COLO829 (cell line): ENCODE results near the gene ESPN.
"Not testable (repeated sequence)": the region's sequence is repeated elsewhere in the genome, so short reads cannot be mapped to it uniquely, and the experiment has no call there.

ENCODE experiments used
- DNase-seq: peaks from one replicate; pipeline ENCODE4 v3.0.0; 2012; ENCODE audit warnings: low spot score

ESPN gene

DNA sequence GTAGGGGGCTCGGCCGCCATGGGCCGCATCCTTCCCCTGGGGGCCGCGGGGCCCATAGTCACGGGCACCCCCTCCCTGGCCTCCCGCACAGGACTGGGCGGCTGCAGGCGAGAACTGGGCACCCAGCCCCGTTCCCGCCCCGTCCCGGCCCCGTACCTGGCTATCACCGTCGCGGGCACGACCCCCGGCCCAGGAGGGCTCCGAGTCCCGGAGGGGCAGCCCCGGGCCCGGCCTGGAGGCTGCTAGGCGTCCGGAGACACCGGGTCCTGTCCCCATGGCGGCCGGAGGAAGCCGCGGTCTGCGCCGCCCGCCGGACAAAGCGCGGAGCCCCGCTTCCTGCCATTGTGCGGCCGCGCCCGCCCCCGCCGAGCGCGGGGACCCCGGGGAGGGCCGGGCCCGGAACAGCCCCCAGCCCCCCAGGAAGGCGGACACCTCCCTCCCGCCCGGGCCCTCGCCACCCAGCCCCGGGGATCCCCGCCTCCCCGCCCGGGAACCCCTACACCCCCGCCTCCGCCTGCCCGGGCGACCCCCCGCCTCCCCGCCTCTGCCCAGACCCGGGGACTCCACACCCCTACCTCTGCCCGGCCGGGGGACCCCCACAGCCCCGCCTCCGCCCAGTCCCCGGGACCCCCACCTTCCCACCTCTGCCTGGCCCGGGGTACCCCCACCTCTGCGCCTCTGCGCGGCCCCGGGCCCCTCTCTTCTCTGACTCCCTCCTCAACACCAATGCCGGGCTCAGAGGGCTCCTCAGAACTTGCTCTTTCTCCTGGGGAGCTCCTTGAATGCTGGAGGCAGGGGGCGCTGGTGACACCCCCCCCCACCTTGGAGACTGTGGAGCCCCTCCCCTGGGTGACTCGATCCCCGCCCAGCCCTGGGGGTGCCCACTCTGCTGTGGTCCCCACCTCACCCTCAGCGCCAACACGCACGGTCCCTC is 60.9 kb downstream of the ESPN start:
- DNase-seq, result no peak

DNA sequence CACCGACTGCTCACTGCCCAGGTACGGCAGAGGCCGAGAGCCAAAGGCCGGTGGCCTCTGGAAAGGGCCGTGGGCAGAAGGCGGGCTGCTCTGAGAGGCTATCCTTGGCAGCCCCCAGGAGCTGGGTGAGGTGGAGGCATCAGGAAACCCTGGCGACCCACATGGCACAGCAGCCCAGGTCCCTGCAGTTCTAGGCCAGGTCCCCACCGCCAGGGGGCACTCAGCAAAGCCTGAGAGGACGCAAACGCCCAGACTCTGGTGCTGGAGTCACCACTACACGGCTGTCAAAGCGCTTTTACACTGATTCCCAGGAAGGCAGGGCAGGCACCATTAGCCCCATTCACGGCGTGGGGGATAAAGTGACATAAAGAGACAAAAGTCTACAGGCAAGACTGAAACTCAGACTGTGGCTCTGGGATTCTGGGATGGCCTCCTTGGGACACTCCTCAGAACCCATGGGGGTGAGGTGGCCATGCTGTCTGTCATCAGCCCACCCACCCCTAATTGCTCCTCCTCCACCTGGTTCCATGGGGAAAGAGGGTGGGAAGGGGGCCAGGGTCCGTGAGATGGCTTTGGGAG is 61.9 kb downstream of the ESPN start:
- DNase-seq, result peak; percentile 81

DNA sequence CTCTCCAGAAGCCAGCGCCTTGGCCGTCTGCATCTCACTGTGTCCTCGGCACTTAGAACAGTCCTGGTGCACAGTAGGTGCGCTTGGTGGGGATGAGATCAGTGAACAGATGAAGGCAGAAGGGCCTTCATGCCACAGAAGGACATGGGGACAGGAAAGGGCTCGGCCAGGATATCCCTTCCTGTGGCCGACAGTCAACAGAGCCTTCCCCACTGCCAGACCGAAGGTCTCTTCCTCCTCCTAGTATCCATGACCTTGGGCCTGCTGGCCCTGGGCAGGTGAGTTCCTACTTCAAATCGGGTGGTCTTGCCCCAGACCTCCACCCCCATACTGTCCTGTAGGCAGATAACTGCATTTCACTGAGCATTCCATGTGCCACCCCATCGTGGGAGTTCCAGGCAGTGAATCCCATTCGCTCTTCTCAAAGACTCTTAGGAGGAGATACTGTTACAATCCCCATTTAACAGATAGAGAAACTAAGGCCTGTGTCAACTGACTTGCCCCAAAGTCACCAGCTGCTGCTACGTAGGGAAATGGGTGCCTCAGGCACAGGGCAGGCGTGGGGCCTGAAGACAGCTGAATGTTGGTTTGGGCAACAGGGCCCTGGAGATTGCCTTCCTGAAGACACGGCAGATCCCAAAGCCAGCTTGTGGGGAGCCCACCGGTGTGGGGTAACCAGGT is 63.4 kb downstream of the ESPN start:
- no peak for DNase-seq

DNA sequence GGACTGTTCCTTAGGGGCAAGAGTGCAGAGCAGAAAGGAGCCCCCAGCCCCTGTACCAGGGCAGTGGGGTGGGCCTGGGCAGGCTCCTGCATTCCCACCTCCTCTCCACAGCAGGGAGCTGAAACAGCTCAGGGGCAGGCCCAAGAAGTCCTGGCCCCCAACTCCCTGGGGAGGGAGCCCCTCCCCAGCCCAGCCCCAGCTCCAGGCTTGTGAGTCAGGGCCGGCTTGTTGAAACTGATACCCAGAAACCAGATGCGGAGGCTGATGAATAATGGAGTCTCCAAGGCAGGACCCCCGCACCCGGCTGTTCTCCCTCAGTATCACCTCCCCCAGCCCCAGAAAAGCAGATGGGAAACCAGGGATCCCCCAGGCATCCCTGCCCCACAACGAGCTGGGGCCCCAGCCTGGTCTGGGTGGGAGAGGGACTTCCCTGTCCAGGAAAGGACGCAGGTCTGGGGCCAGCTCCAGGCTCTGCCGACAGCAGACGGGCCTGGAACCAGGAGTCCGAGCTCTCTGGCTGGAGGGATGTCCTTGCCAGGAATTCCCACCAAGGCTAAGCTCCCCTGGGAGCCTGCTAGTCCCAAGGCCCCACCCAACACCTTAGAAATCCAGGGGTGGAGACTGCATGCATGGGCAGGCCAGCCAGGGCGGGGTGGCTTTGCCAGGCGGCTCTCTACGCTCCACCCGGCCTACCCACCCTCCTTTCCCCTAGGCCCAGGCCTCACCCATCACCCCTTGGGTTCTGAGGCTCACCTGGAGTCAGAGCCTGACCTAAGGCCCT is 64.2 kb downstream of the ESPN start:
- DNase-seq, result no peak

DNA sequence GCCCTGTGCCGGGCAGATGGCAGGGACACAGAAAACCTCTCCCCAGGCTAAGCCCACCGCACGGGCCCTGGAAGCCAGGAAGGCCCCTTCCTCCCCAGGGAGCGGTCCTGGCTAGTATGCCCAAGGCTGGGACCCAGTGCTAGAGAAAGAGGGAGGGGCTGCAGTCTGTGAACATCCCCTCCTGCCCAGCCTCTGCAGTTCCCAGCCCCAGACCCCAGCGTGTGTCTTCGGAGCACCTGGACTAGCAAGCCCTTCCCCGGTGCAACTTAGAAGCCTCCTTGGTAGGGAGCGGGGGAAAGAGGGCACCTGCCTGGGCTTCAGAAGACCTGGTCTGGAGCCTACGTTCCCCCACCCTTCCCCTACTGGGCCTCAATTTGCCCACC is 64.8 kb downstream of the ESPN start:
- no peak for DNase-seq

DNA sequence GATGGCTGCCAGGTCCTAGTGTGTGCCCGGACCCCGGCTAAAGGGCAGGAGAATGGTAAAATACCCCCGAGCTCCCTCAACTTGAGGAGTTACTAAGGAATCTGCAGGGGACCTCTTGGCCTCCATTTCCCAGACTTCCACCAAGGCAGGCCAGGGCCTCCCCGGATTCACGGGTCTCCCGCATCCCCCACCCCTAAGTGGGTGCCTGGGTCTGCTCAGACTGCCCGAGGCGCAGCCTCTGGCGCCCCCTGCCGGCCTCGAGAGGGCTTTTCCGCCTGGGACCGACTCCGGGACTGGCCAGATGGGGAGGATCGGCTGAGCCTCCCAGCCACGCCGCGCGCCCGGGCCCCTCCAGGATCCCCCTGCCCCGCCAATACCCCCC is 65.2 kb downstream of the ESPN start:
- DNase-seq, result peak; percentile 70

DNA sequence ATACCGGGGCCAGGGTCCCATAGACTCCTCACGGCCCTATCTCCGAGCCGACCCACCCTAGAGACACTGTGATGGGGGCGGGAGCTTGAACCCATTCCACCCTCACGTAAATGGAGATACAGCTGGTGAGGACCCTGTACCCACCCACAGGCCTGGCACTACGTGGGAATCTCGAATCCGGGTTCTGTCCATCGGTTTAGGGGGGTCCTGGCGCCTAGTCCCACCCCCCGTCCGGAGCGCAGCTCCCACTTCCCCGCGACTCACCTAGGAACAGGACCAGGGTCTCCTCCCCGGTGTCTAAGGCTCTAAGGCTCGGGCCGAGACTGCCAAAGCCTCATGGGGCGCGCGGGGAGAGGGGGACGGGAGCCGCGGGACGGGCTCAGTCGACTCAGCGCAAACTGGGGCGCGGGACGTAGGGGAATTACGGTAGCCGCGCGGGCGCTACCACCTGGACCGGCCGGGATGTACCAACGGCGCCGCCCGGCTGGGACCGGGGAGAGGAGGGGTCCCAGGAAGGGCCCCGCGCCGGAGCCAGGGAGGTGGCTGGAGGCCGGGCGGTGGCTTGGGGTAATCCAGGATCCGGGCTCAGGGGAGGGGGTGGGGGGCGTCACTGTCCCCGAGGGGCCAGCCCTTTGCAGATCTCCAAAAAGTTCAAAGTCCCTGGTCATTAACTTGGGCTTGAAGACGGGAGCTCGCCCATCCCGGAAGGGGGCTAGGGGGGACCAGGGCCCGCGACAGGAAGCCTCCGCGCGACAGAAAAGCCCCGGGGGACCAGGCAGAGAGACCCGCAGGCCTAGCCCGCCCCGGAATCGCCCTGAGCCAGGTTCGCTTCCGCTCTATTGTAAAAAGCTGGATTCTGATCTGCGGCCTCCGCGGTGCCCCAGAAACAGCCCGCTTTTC is 65.9 kb downstream of the ESPN start:
- peak; percentile 40 for DNase-seq

DNA sequence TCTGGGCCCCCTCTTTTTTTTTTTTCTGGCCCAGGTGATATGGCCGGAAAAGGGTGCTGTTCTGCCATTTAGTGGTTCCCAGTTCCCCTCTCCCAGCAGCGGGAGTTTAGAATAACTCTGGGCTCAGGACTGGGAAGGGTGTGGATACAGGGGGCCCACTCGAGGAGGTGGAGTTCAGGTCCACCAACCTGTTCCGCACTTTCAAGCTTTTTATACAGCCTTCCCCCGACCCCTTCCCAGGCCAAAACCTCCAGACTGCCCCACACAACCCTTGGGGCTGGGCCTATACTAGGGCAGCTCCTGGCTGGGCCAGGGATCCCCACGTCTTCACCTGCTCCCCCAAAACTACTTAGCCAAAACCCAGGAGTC is 66.5 kb downstream of the ESPN start:
- no peak for DNase-seq

DNA sequence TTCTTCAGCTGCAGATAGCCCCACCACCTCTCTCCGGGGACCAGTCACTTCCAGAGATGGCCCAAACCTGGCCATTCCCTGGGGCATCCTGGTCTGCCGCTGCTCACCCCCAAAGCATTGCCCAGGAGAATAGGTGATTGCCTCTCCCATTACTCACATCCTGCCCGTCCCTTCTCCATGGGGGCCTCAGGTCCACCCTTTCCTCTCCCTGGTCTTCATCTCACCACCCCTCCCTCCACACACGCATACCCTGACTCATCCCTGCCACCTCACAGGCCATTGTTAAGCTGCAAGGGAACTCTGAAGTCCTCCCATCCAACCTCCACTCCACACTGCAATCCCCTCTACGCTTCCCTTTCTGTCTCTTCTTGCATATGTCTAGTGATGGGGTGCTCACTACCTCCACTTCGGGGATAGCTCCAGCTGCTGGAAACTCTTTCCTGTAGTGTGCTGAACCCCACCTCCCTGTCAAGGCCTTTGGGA is 66.9 kb downstream of the ESPN start, which contains the start of gene PLEKHG5:
Gene PLEKHG5, minus strand, starts transcription at position 188 of the 483 bp plus-strand sequence. CDS start 14,096 bp downstream, outside the sequence.
- no peak for DNase-seq

DNA sequence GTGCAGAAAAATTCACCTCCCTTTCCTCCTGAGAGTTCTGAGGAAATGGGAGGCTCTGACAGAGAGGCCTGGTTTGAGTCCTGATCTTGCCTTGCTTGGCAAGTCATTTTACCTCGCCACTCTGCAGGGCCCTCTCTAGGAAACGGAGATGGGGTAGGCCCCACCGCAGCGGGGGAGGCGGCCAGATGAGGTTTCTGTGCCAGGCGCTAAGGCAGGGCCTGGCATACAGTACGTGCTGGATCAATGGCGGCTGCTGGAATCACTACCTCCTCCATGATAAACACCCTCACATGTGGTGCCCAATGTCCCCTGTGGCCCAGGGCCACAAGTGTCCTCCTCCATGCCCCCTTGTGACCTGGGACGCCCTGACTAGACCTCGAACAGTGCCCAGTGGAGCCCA is 67.4 kb downstream of the ESPN start:
- no peak for DNase-seq

DNA sequence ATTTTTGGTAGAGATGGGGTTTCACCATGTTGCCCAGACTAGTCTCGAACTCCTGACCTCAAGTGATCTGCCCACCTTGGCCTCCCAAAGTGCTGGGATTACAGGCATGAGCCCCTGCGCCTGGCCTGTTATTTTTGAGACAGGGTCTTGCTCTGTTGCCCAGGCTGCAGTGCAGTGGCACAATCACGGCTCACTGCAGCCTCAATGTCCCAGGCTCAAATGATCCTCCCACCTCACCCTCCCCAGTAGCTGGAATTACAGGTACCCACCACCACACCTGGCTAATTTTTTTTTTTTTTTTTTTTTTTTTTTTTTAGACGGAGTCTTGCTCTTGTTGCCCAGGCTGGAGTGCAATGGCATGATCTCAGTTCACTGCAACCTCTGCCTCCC is 69.3 kb downstream of the ESPN start:
- DNase-seq, result not testable (repeated sequence)

DNA sequence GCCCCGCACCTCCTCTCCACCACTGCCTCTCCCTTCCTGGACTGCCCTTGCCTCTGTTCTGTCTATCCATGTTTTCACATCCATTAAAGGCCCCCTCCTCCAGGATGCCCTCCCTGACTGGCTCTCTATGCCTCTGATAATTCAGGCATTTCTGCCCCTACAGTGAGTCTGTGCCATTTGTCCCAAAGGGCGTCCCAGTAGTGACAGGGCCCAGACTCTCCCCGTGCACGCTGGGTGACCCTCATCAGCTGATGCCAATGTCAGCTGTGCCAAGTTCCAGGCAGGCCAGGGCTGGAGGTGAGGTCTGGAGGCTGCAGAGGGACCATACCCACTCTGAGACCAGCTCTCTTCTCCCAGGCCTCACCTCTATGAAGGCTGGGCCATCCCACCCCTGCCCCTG is 70.1 kb downstream of the ESPN start:
- no peak for DNase-seq

DNA sequence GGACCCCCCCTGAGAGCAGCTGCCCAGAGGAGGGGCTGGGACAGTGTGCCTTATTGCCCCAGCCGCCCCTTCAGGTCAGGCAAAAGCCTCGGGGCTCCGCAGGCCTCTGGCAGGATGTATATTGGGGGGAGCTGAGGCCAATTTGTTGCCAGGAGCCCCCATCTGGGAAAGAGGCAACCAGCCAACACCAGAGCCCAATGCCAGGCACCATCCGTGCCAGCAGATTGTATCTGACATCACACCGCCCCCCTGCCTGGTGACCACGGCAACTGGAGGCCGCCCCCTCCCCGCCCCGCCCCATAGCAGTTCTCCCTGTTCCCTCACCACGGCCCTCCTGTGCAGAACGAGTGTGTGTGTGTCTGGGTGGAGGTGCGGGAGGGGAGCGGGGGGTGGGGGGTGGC is 70.5 kb downstream of the ESPN start:
- DNase-seq, result no peak

DNA sequence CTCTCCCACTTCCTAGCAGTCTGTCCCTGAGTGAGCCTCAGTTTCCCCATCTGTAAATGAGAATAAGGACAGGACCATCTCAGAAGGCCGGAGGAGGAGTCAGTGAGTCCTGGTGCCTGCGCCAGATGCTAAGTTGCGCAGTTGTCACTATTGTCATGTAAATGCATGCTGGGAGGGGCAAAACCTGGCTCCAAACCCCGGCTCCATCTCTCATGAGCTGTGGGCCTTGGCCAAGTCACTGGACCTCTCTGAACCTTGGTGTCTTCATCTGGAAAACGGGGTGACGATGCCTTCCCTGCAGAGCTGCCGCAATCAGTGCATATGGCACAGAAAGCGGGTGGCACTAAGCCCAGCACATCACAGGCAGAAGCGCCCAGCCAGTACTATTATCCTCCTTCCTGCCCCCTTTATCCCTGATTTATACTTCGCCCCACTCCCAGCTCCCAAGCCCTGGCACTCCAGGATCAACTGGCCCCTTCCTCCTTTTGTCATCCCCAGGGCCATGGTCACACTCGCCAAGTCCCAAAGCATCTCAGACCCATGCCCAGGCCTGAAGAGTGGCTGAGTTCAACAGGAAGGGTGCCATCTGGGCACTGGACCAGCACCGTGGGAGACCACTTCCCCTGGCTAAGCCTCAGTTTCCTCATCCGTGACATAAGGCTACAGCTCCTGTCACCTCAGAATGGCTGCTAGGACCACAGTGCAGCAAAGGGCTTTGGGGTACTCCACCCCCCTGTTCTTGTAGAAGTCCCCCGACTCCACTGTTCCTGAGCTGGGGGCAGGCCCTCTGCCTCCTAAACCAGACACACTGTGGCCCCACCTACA is 71.2 kb downstream of the ESPN start:
- DNase-seq, result no peak

DNA sequence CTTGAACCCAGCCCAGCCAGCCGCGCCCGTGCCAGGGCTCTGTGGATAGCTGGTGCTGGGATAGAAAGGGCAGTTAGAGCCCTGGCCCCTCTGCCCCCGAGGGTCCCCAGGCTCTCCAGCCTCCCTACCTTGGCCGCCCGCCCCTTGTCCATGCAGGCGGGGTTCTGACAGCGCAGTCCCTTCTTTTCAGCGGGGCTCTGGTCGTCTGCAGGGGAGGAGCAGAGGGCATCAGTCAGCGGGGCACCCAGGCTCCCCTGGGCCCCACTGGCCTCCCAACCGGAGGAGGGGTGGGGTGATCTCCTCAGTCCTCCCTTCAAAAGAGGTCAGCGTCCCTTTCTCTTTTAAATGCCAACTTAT is 71.8 kb downstream of the ESPN start:
- no peak for DNase-seq

DNA sequence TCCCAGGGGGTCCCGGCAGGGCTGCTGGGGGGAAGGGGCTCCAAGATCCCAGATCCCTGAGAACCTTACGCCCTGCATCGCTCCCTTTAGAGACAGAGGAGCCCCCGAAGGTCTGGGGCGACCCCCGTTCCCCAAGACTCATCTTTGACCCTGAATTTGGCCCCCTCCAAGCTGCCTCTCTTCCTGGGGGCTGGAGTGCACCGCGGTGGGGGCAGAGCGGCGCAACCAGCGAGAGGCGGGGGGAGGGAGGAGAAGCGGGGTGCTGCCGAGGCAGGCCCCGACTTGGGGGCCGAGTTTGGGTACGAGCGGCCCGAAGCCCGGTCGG is 72.3 kb downstream of the ESPN start:
- no peak for DNase-seq

DNA sequence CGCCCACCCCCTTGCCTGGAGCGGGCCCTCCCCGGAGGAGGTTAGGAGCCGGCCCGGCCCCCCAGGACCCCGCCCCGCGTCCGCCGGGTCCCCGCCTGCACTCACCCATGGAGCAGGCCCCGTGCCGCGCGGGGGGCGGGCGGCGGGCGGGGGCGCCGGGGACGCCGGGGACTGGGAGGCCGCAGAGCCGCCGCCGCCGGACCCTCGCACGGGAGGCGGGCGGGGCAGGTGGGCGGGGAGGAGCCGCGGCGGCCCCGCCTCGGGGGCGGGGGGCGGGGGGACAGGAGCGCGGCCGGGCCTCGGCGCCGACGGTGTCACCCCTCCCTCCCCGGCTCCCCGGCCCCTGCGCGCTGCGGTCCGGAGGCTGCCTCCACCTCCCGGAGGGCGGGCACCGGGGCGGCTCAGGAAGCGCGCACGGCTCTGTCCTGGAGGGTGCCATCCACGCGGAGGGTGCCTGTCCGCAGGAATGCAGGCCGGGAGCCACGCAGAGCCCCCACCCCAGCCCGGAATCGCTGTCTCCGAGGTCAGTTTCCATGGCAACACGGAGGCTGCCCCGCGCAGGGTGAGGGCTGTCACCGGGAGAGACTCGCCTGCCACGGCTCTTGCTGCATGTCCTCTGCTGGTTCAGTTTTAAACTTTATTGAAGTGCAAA is 72.8 kb downstream of the ESPN start:
- peak; percentile 33 for DNase-seq

DNA sequence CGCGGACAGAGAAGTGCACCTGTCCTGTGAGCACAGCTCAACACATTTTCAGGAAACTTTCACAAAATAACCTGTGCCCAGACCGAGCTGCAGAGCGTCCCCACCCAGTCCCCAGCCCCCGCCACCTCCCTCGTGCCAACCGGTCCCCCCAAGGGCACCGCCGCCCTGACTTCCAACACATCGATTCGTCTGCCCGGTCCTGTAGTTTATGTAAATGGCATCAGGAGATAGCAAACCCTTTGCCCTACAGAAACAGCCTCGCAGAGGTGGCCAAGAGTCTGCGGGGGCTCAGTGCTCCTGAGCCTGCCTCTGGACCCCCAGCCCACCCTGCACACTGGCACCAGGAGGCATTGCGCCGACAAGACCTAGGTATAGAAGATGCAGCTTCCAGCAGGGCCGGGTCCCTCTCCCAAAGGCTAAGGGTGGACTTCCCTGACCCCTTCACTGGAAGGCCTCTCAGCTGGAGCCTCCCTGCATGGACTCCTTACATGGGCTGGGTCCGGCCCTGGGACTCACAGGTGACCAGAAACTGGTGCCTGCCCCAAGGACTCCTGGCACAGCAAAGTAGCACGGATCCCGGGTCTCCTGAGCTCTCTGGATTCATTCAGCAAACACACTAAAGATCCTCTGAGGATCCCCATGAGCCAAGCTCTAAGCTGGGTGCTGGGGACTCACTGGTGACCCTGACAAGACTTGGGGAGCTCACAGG is 73.4 kb downstream of the ESPN start:
- DNase-seq, result no peak

DNA sequence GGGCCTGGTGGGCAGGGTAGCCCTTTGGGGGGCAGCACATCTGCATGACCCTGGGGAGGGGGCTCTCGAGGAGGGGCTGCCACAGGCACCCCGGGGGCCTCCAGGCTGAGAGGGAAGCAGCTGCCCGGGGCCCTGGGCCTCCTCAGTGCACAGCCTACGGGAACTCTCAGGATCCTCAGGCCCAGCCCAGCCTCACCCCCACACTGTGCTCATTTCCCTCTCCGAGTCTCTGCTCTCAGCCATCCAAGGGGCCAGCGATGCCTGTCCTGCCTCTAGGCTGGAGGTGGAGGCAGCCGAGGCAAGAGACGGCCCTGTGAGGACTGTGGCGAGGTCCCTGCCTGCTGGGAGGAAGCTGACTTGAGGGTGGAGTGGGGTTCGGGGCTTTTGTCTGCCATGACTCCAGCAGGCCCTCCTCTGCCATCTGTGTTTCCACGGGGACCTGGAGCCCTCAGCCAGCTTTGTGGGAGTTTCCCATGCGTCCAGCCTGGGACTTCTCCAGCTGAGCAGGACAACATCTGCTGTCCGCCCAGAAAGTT is 74.1 kb downstream of the ESPN start:
- no peak for DNase-seq
